Breast epithelium (tissue), 3 donors: Measurements from ENCODE around the gene NDUFS8.

Experiments used
- POLR2A ChIP-seq: fragments of 450-650 bp; IDR thresholded peaks from one replicate; pipeline ENCODE4 v1.6.1; 2016; ENCODE audit warnings: antibody characterized with exemption, mild to moderate bottlenecking, moderate library complexity
- POLR2AphosphoS5 ChIP-seq, 3 donors: sonication (generic); formaldehyde crosslinking; IDR thresholded peaks; one replicate each; pipeline ENCODE4 v1.6.1; 2017; ENCODE audit warnings: antibody characterized with exemption in 3 of 3
- TF ChIP-seq, protein P1 (sequence below), 3 donors: fragments of 450-650 bp; IDR thresholded peaks; one replicate each; pipeline ENCODE4 v1.5.1; 2016 to 2017; ENCODE audit warnings: antibody characterized with exemption in 3 of 3, mild to moderate bottlenecking in 3 of 3, moderate library complexity in 3 of 3

DNA sequence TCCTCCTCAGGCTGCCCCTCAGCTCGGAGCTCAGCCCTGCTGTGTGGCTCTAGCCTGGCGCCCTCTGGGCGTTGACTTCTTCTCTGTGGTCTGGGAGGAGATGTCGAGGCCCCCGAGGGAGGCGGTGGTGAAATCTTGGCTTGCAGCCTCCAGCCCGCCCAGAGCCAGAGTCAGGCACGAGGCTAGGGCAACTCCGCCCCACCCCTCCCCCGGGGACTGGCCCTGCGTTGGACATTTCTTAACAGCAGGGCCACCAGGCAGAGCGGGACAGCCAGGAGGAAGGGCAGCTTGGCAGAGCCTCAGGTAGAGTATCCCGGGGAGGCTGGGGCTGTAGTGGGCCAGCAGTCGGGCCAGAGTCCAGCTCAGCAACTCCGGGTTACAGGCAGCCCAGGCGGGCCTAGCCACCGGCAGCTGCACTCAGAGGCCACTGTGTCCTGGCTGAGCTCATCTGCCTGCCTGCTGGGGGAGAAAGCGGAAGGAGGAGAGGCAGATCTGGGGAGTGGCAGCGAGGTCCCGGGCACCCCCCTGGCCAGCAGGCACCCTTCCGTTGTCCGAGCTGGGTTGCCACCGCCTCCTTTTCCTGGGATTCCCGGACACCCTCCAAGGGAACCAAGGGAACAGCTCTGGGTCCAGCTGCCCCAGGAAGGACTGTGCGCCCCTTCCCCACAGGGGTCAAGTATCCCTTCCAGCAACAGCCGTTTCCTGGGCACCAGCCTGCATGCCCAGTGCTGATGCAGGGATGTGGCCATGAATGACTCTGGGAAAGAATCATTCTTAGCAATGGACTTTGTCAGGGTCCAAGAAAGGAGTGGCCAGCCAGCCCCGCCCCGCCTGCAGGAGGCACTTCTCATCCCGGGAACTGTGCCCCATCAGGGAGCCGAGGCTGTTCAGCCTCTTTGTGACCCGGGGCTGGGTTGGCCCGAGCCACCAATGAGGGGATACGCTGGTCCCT, 20.1 kb upstream of the NDUFS8 start, which contains the start of gene ALDH3B1:
- TF ChIP-seq POLR2AphosphoS5 (IDR thresholded peaks at IDR 0.05) (peak; percentile 56 to 87 (median 85)), POLR2A (no peak)
- TF ChIP-seq, protein P1, sequence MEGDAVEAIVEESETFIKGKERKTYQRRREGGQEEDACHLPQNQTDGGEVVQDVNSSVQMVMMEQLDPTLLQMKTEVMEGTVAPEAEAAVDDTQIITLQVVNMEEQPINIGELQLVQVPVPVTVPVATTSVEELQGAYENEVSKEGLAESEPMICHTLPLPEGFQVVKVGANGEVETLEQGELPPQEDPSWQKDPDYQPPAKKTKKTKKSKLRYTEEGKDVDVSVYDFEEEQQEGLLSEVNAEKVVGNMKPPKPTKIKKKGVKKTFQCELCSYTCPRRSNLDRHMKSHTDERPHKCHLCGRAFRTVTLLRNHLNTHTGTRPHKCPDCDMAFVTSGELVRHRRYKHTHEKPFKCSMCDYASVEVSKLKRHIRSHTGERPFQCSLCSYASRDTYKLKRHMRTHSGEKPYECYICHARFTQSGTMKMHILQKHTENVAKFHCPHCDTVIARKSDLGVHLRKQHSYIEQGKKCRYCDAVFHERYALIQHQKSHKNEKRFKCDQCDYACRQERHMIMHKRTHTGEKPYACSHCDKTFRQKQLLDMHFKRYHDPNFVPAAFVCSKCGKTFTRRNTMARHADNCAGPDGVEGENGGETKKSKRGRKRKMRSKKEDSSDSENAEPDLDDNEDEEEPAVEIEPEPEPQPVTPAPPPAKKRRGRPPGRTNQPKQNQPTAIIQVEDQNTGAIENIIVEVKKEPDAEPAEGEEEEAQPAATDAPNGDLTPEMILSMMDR (IDR thresholded peaks at IDR 0.05): peak in 1 of 3 donors; percentile 15
